Suprapubic skin (tissue), 4 donors: ENCODE data around the gene NTPCR. TPM values are rescaled to one million over a fixed set of nuclear protein-coding genes. Genes with fewer than 3 reads are reported as not detected.

Source experiments
- DNase-seq, 2 donors: peaks; one replicate each; pipeline ENCODE4 v3.0.0-alpha.2; 2019; ENCODE audit warnings: low spot score in 2 of 2
- H3K27ac ChIP-seq: fragments of 200-600 bp; sonication (generic); one replicate; pipeline ENCODE4 v1.5.1; 2019
- H3K27me3 ChIP-seq: fragments of 200-600 bp; sonication (generic); one replicate; pipeline ENCODE4 v1.5.1; 2019
- H3K36me3 ChIP-seq: fragments of 200-600 bp; sonication (generic); one replicate; pipeline ENCODE4 v1.5.1; 2019
- H3K4me1 ChIP-seq: fragments of 200-600 bp; sonication (generic); one replicate; pipeline ENCODE4 v1.5.1; 2019
- H3K4me3 ChIP-seq: fragments of 200-600 bp; sonication (generic); one replicate; pipeline ENCODE4 v1.5.1; 2019; ENCODE audit warnings: mild to moderate bottlenecking
- H3K9me3 ChIP-seq: fragments of 200-600 bp; sonication (generic); one replicate; pipeline ENCODE4 v1.5.1; 2019
- EP300 ChIP-seq: sonication (generic); formaldehyde crosslinking; IDR thresholded peaks from one replicate; pipeline ENCODE4 v1.6.1; 2017; ENCODE audit warnings: antibody characterized with exemption
- POLR2A ChIP-seq, 2 donors: fragments of 450-650 bp; IDR thresholded peaks; one replicate each; pipeline ENCODE4 v1.6.1; 2017; ENCODE audit warnings: antibody characterized with exemption in 2 of 2, mild to moderate bottlenecking in 2 of 2, moderate library complexity in 2 of 2
- POLR2AphosphoS5 ChIP-seq, 3 donors: sonication (generic); formaldehyde crosslinking; IDR thresholded peaks; one replicate each; pipeline ENCODE4 v1.6.1; 2017; ENCODE audit warnings: antibody characterized with exemption in 3 of 3
- WGBS: methylation state at CpG from one replicate; pipeline ENCODE4 v1.1.5; 2018; 5-methylcytosine and 5-hydroxymethylcytosine counted together
- total RNA-seq, 4 donors: library from RNA; depleted of rRNA; stranded (reverse); fragments of >200 nt; gene quantifications; one replicate each; pipeline ENCODE4 v1.1.0, GENCODE V29; 2016
- TF ChIP-seq, protein P1 (sequence below), 2 donors: fragments of 200-600 bp in 1 of 2; fragments of 450-650 bp in 1 of 2; sonication (generic) in 1 of 2; IDR thresholded peaks; one replicate each; pipeline ENCODE4 v1.5.1; 2016 to 2019; ENCODE audit warnings: antibody characterized with exemption in 2 of 2, mild to moderate bottlenecking in 1 of 2, moderate library complexity in 1 of 2

Gene NTPCR
- total RNA-seq, 4 donors from 2014 or later, result 18.6 to 35.9 (median 28.4) TPM

DNA sequence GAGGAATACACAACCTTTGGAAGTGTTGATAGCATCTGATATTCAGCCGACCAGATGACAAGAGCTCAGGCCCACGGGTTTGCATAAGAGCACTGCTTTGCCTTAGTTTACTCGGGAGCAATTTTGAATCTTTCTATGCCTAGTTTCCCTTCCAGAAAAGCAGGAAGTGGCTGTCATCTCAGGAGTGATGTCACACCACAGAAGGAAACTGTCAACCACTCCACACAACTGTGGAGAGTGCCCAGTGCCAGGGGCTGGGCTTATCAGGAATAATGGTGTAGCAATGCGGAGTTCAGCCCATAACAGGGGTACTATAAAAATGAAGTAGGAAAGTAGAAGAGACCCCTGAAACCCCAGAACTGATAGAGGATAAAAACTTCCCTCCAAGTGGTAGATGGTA, 28.4 kb downstream of the NTPCR start:
- Histone ChIP-seq H3K27ac (no peak overlapping the region), H3K4me3 (no peak overlapping the region), H3K27me3 (no peaks in the 10 kb centered on the region), H3K9me3 (peaks cover 4% of the 10 kb centered on the region), H3K4me1 (peaks cover 24% of the 10 kb centered on the region), H3K36me3 (peaks cover 13% of the 10 kb centered on the region)
- WGBS, result 77% methylated on average over 4 of the region's 4 CpGs
- DNase-seq, result no peak
- TF ChIP-seq, protein P1, sequence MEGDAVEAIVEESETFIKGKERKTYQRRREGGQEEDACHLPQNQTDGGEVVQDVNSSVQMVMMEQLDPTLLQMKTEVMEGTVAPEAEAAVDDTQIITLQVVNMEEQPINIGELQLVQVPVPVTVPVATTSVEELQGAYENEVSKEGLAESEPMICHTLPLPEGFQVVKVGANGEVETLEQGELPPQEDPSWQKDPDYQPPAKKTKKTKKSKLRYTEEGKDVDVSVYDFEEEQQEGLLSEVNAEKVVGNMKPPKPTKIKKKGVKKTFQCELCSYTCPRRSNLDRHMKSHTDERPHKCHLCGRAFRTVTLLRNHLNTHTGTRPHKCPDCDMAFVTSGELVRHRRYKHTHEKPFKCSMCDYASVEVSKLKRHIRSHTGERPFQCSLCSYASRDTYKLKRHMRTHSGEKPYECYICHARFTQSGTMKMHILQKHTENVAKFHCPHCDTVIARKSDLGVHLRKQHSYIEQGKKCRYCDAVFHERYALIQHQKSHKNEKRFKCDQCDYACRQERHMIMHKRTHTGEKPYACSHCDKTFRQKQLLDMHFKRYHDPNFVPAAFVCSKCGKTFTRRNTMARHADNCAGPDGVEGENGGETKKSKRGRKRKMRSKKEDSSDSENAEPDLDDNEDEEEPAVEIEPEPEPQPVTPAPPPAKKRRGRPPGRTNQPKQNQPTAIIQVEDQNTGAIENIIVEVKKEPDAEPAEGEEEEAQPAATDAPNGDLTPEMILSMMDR (IDR thresholded peaks at IDR 0.05), result no peak
- TF ChIP-seq POLR2AphosphoS5 (IDR thresholded peaks at IDR 0.05), result no peak
- TF ChIP-seq POLR2A (IDR thresholded peaks at IDR 0.05), result no peak
- TF ChIP-seq EP300, result no peak

DNA sequence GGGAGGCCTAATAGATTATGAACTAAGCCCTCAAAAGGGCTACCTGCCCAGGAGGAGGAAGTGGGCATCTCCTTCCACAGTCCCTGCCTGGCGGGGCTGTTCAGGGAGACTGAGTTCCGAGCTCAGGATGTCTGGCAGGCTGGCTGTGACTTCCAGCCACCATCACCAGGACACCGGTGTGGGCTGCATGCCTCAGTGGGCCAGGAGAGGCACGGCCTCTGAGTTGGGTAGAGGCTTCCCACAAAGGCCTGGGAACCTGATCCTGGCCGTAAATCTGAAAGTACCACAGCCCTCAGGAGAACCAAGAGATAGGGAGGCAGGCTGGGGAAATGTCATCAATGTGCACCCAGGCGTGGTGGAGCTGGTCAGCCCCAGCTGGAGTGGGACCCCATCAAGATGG, 29.1 kb downstream of the NTPCR start:
- peaks cover 24% of the 10 kb centered on the region for H3K4me1 ChIP-seq
- peak in 1 of 2 donors; percentile 59 for DNase-seq
- H3K27me3 ChIP-seq, result no peaks in the 10 kb centered on the region
- no peak overlapping the region for H3K4me3 ChIP-seq
- H3K27ac ChIP-seq, result no peak overlapping the region
- H3K36me3 ChIP-seq, result peaks cover 14% of the 10 kb centered on the region
- 100% methylated on average over 4 of the region's 6 CpGs for WGBS
- TF ChIP-seq POLR2AphosphoS5 (IDR thresholded peaks at IDR 0.05), result no peak
- TF ChIP-seq POLR2A (IDR thresholded peaks at IDR 0.05), result no peak
- TF ChIP-seq, protein P1 (IDR thresholded peaks at IDR 0.05), result no peak
- no peak for TF ChIP-seq EP300
- H3K9me3 ChIP-seq, result no peaks in the 10 kb centered on the region

GRCh38 chr1:232980355-232980978, 30.1 kb downstream of the NTPCR start:
- WGBS, result 65% methylated on average over 13 of the region's 13 CpGs
- Histone ChIP-seq H3K27me3 (no peaks in the 10 kb centered on the region), H3K27ac (no peak overlapping the region), H3K9me3 (no peaks in the 10 kb centered on the region), H3K4me1 (peaks cover 20% of the 10 kb centered on the region), H3K4me3 (no peak overlapping the region), H3K36me3 (peaks cover 14% of the 10 kb centered on the region)
- no peak for TF ChIP-seq POLR2A (IDR thresholded peaks at IDR 0.05)
- TF ChIP-seq POLR2AphosphoS5 (IDR thresholded peaks at IDR 0.05), result no peak
- no peak for TF ChIP-seq EP300
- TF ChIP-seq, protein P1 (IDR thresholded peaks at IDR 0.05), result no peak
- peak in 1 of 2 donors; percentile 56 for DNase-seq

- Histone ChIP-seq H3K4me1 (peaks cover 14% of the 10 kb centered on the region), H3K27ac (no peak overlapping the region), H3K4me3 (no peak overlapping the region), H3K27me3 (no peaks in the 10 kb centered on the region), H3K36me3 (peaks cover 16% of the 10 kb centered on the region), H3K9me3 (no peaks in the 10 kb centered on the region)
- 64% methylated on average over 9 of the region's 9 CpGs for WGBS
- TF ChIP-seq POLR2A (IDR thresholded peaks at IDR 0.05) (no peak), POLR2AphosphoS5 (IDR thresholded peaks at IDR 0.05) (no peak), EP300 (no peak)
- TF ChIP-seq, protein P1 (IDR thresholded peaks at IDR 0.05), result no peak
- peak in 1 of 2 donors; percentile 38 for DNase-seq
Measured at GRCh38 chr1:232980986-232981560, 30.7 kb downstream of the NTPCR start.

DNA sequence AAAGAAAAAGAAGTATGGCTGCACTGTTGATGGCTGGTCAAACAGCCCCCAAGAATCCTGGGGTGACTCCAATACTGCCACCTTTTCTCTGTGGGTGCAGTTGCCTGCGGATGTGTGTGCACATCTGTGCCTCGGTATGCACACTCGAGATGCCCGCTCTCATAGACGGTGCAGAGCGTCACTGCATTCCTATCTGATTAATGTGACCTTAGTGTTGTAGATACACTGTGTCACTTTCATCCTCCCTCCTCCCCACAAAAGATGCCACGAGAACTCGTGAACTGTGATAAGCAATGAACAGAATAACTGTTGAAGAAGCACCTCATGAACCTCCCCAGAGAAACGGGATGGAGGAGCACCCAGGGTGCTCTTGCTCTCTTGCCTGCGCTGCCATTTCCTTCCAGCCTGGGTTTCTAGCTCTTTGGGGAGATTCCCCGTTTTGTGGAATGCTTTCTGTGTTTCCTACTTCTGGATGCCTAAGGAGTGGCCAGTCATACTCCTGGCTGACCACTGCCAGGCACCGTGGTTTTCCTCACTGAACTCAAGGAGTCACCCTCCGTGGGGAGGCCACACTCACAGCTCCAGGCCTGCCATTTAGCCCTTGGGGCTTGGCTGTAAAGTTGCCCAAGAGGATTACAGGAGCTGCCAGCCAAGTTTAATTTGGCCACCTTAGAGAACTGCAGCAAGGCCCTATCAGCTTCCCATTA, 32.0 kb downstream of the NTPCR start:
- WGBS, result 62% methylated on average over 13 of the region's 13 CpGs
- TF ChIP-seq POLR2AphosphoS5 (IDR thresholded peaks at IDR 0.05) (no peak), POLR2A (IDR thresholded peaks at IDR 0.05) (no peak), EP300 (no peak)
- TF ChIP-seq, protein P1 (IDR thresholded peaks at IDR 0.05), result no peak
- H3K27ac ChIP-seq, result no peak overlapping the region

More for the DNA sequence above, 32.0 kb downstream of the NTPCR start:
- no peaks in the 10 kb centered on the region for H3K27me3 ChIP-seq
- no peak overlapping the region for H3K4me3 ChIP-seq
- peak in 1 of 2 donors; percentile 69 for DNase-seq
- H3K4me1 ChIP-seq, result peaks cover 12% of the 10 kb centered on the region
- no peaks in the 10 kb centered on the region for H3K9me3 ChIP-seq
- H3K36me3 ChIP-seq, result peaks cover 10% of the 10 kb centered on the region
